ENCODE results near the gene PLXNB2.

PLXNB2 gene

GRCh38 chr22:50338860-50339462 is 31.5 kb upstream of the PLXNB2 start (continued):
- no peak for TF ChIP-seq YY2 (tag by site-specific recombination; IDR thresholded peaks at IDR 0.05)
- no peak for TF ChIP-seq ZNF174 (tag by site-specific recombination; IDR thresholded peaks at IDR 0.05)
- no peak for TF ChIP-seq ZNF202 (tag by site-specific recombination; IDR thresholded peaks at IDR 0.05; ENCODE audit: borderline replicate concordance)
- TF ChIP-seq, protein P1, sequence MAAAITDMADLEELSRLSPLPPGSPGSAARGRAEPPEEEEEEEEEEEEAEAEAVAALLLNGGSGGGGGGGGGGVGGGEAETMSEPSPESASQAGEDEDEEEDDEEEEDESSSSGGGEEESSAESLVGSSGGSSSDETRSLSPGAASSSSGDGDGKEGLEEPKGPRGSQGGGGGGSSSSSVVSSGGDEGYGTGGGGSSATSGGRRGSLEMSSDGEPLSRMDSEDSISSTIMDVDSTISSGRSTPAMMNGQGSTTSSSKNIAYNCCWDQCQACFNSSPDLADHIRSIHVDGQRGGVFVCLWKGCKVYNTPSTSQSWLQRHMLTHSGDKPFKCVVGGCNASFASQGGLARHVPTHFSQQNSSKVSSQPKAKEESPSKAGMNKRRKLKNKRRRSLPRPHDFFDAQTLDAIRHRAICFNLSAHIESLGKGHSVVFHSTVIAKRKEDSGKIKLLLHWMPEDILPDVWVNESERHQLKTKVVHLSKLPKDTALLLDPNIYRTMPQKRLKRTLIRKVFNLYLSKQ (tag by site-specific recombination; IDR thresholded peaks at IDR 0.05; ENCODE audit: borderline replicate concordance) = peak; percentile 22; the same call in 1 of the 2 replicates
- TF ChIP-seq ZNF555 (tag by site-specific recombination; conservative IDR thresholded peaks at IDR 0.05) = no peak
- no peak; the same call in 1 of the 2 replicates for TF ChIP-seq ZNF248 (tag by site-specific recombination; IDR thresholded peaks at IDR 0.05)
- TF ChIP-seq ZNF37A (tag by site-specific recombination; IDR thresholded peaks at IDR 0.05) = no peak
- TF ChIP-seq MZF1 (tag by site-specific recombination; IDR thresholded peaks at IDR 0.05; ENCODE audit: borderline replicate concordance) = no peak
- peak; percentile 69 for TF ChIP-seq ZNF544 (tag by site-specific recombination; IDR thresholded peaks at IDR 0.05)
- no peak for TF ChIP-seq HOXD13 (CRISPR knock-in tag; IDR thresholded peaks at IDR 0.05; ENCODE audit: borderline replicate concordance)
- peak; percentile 8; the same call in 1 of the 2 replicates for TF ChIP-seq ZNF571 (tag by site-specific recombination; IDR thresholded peaks at IDR 0.05)
- 0 out of 2 replicates have a peak, but pooled peaks have one; percentile 61 for TF ChIP-seq KLF8 (tag by site-specific recombination; IDR thresholded peaks at IDR 0.05)
- no peak for TF ChIP-seq TCF7L2 (IDR thresholded peaks at IDR 0.05; ENCODE audit: borderline replicate concordance, low read depth, low read length)
- TF ChIP-seq, protein P2, sequence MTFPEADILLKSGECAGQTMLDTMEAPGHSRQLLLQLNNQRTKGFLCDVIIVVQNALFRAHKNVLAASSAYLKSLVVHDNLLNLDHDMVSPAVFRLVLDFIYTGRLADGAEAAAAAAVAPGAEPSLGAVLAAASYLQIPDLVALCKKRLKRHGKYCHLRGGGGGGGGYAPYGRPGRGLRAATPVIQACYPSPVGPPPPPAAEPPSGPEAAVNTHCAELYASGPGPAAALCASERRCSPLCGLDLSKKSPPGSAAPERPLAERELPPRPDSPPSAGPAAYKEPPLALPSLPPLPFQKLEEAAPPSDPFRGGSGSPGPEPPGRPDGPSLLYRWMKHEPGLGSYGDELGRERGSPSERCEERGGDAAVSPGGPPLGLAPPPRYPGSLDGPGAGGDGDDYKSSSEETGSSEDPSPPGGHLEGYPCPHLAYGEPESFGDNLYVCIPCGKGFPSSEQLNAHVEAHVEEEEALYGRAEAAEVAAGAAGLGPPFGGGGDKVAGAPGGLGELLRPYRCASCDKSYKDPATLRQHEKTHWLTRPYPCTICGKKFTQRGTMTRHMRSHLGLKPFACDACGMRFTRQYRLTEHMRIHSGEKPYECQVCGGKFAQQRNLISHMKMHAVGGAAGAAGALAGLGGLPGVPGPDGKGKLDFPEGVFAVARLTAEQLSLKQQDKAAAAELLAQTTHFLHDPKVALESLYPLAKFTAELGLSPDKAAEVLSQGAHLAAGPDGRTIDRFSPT (tag by site-specific recombination; IDR thresholded peaks at IDR 0.05) = no peak
- no peak for TF ChIP-seq MEIS1 (CRISPR knock-in tag; IDR thresholded peaks at IDR 0.05; ENCODE audit: borderline replicate concordance)
- no peak for TF ChIP-seq ZNF16 (tag by site-specific recombination; IDR thresholded peaks at IDR 0.05; ENCODE audit: low read depth)
- TF ChIP-seq ZNF768 (tag by site-specific recombination; IDR thresholded peaks at IDR 0.05) = no peak
- TF ChIP-seq ZBTB20 (tag by site-specific recombination; IDR thresholded peaks at IDR 0.05) = no peak
- TF ChIP-seq, protein P3, sequence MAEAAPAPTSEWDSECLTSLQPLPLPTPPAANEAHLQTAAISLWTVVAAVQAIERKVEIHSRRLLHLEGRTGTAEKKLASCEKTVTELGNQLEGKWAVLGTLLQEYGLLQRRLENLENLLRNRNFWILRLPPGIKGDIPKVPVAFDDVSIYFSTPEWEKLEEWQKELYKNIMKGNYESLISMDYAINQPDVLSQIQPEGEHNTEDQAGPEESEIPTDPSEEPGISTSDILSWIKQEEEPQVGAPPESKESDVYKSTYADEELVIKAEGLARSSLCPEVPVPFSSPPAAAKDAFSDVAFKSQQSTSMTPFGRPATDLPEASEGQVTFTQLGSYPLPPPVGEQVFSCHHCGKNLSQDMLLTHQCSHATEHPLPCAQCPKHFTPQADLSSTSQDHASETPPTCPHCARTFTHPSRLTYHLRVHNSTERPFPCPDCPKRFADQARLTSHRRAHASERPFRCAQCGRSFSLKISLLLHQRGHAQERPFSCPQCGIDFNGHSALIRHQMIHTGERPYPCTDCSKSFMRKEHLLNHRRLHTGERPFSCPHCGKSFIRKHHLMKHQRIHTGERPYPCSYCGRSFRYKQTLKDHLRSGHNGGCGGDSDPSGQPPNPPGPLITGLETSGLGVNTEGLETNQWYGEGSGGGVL (tag by site-specific recombination; IDR thresholded peaks at IDR 0.05) = peak; percentile 29; the same call in 1 of the 2 replicates
- peak; percentile 40 for TF ChIP-seq EGR2 (tag by site-specific recombination; IDR thresholded peaks at IDR 0.05; ENCODE audit: low read depth)
- no peak for TF ChIP-seq GLI4 (tag by site-specific recombination; IDR thresholded peaks at IDR 0.05)
- TF ChIP-seq, protein P4, sequence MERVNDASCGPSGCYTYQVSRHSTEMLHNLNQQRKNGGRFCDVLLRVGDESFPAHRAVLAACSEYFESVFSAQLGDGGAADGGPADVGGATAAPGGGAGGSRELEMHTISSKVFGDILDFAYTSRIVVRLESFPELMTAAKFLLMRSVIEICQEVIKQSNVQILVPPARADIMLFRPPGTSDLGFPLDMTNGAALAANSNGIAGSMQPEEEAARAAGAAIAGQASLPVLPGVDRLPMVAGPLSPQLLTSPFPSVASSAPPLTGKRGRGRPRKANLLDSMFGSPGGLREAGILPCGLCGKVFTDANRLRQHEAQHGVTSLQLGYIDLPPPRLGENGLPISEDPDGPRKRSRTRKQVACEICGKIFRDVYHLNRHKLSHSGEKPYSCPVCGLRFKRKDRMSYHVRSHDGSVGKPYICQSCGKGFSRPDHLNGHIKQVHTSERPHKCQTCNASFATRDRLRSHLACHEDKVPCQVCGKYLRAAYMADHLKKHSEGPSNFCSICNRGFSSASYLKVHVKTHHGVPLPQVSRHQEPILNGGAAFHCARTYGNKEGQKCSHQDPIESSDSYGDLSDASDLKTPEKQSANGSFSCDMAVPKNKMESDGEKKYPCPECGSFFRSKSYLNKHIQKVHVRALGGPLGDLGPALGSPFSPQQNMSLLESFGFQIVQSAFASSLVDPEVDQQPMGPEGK (tag by site-specific recombination; IDR thresholded peaks at IDR 0.05) = 0 out of 2 replicates have a peak, but pooled peaks have one; percentile 9
- TF ChIP-seq ZNF24 (tag by site-specific recombination; IDR thresholded peaks at IDR 0.05) = no peak
- TF ChIP-seq ZNF211 (tag by site-specific recombination; IDR thresholded peaks at IDR 0.05; ENCODE audit: low read depth) = peak; percentile 70

Data from HEK293 (cell line).